Chondrocyte (in vitro differentiated cells): Measurements from ENCODE around the gene LRP2. TPM values are rescaled to one million over a fixed set of nuclear protein-coding genes. Genes with fewer than 3 reads are reported as not detected.
A peak's percentile ranks its signal among the peaks of the same experiment; 100 is the strongest.
"Not testable (repeated sequence)": the region's sequence is repeated elsewhere in the genome, so short reads cannot be mapped to it uniquely, and the experiment has no call there.

ENCODE experiments used
- DNase-seq: peaks from one replicate; pipeline ENCODE4 v3.0.0; 2021; ENCODE audit warnings: mixed read lengths, low spot score
- H3K27ac Mint-ChIP-seq: one replicate; pipeline ENCODE4 v1.8.0; 2021; ENCODE audit warnings: mild to moderate bottlenecking, moderate library complexity, mixed read lengths; ENCODE audit not compliant: unreplicated experiment
- H3K27me3 Mint-ChIP-seq: 2 replicates; pipeline ENCODE4 v1.8.0; 2021; ENCODE audit warnings: low read depth, mixed read lengths
- H3K36me3 Mint-ChIP-seq: 2 replicates; pipeline ENCODE4 v1.8.0; 2021; ENCODE audit warnings: low read depth, mixed read lengths
- H3K4me1 Mint-ChIP-seq: 2 replicates; pipeline ENCODE4 v1.8.0; 2021; ENCODE audit warnings: low read depth, mild to moderate bottlenecking, mixed read lengths
- H3K4me3 Mint-ChIP-seq: one replicate; pipeline ENCODE4 v1.8.0; 2021; ENCODE audit warnings: mild to moderate bottlenecking, moderate library complexity, mixed read lengths; ENCODE audit not compliant: unreplicated experiment
- H3K9me3 Mint-ChIP-seq: 2 replicates; pipeline ENCODE4 v1.8.0; 2021; ENCODE audit warnings: low read depth, mixed read lengths
- total RNA-seq: library from RNA; stranded (reverse); gene quantifications from 3 replicates; pipeline ENCODE4 v1.2.1, GENCODE V29; 2021
- TF ChIP-seq, protein P1 (sequence below): fragments of 200-600 bp; sonication (generic); IDR thresholded peaks from 2 replicates; pipeline ENCODE4 v1.5.0; 2021; ENCODE audit warnings: antibody characterized with exemption, mild to moderate bottlenecking, moderate library complexity

Gene LRP2
- total RNA-seq, 1 donor from 2014 or later: not detected

DNA sequence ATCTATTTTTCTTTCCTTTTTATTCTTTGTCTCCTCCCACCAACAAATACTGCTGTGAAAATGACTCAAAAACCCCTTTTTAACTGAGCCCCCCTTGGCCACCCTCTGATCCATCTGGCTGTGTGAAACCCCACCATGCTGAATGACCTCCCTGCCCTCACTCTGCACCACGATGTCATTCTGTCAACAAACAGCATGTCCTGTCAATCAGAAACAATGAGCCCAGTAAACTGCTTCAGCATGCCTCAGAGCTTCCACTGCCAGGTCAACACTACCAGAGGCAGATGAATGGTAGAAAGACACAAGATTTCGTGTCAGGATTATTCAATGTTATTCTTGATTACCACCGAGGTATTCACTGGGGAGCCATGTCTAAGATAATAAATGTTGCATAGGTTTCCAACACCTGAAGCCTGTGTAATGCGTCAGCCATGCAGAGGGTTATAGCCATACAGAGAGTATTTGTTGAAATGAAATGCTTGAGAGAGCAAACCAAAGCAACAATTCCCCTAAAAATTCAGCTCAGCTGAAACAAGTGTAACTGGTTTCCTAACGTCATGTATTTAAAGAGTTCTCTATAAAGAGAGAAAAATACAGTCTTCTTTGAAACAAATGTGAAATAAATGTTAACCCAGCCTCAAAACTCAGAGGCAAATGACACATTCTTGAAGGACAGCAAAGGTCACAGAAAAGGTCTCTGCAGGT lies 76.7 kb downstream of the LRP2 start:
- Mint-ChIP-seq H3K27ac (no peak overlapping the region), H3K9me3 (no peaks in the 10 kb centered on the region), H3K4me1 (peaks cover 3% of the 10 kb centered on the region), H3K4me3 (no peak overlapping the region), H3K27me3 (no peaks in the 10 kb centered on the region), H3K36me3 (no peaks in the 10 kb centered on the region)
- TF ChIP-seq, protein P1, sequence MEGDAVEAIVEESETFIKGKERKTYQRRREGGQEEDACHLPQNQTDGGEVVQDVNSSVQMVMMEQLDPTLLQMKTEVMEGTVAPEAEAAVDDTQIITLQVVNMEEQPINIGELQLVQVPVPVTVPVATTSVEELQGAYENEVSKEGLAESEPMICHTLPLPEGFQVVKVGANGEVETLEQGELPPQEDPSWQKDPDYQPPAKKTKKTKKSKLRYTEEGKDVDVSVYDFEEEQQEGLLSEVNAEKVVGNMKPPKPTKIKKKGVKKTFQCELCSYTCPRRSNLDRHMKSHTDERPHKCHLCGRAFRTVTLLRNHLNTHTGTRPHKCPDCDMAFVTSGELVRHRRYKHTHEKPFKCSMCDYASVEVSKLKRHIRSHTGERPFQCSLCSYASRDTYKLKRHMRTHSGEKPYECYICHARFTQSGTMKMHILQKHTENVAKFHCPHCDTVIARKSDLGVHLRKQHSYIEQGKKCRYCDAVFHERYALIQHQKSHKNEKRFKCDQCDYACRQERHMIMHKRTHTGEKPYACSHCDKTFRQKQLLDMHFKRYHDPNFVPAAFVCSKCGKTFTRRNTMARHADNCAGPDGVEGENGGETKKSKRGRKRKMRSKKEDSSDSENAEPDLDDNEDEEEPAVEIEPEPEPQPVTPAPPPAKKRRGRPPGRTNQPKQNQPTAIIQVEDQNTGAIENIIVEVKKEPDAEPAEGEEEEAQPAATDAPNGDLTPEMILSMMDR: no peak
- DNase-seq: no peak

DNA sequence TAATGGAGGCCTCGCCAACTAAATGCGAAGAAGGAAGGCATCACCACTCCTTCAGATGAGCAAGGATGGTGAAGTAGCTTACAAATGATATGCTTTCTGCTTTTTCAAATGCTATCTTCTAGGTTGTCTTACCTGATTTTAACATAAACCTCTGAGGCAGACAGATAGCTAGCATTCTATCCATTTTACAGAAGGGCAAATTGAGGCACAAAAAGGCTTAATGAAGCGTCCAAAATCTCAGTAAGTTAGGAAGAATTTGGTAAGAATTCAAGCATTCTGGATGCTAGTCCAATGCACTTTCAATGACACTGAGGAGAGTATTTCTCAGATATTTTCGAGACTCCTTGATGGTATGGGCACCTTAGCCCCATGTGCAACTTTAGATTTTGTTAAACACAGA lies 81.8 kb downstream of the LRP2 start:
- Mint-ChIP-seq H3K9me3 (no peaks in the 10 kb centered on the region), H3K36me3 (no peaks in the 10 kb centered on the region), H3K4me3 (no peak overlapping the region), H3K4me1 (peaks cover 1% of the 10 kb centered on the region), H3K27me3 (peaks cover 5% of the 10 kb centered on the region), H3K27ac (no peak overlapping the region)
- DNase-seq: no peak
- TF ChIP-seq, protein P1: no peak

DNA sequence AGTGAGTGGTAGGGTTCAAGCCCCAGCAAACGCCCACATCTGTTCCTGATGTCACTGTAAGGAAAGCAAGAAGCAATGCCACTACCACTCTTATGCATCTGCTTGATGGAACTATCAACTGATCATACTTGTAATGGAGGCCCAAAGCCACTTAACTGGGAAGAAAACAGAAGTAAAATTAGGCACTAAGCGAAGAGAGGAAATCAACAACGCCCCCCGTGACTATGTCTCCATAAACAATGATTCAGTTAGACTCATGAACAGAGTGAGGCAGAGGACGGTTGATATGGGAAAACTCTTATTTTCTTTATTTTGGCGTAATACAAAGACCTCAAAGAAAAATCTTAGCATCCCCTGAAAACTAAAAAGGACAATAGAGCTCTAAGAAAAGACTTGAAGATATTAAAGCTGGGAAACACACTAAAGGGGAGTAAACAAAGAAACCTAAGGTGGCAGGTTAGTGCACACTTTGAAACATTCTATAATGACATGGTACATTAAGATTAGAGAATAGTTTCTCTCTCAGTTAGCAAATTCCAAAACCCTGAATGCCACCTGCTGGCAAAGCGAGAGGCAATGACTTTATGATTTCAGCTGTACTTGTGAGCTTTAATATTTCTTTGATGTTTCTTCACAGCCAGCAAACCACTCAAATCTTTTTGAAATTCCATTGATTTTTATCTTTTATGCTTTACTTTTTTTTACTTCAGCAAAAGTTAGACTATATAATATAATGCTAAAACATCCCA lies 86.5 kb downstream of the LRP2 start:
- Mint-ChIP-seq H3K36me3 (no peaks in the 10 kb centered on the region), H3K27ac (no peak overlapping the region), H3K9me3 (no peaks in the 10 kb centered on the region), H3K4me1 (no peaks in the 10 kb centered on the region), H3K27me3 (peaks cover 26% of the 10 kb centered on the region), H3K4me3 (no peak overlapping the region)
- TF ChIP-seq, protein P1: peak; percentile 71
- no peak for DNase-seq

DNA sequence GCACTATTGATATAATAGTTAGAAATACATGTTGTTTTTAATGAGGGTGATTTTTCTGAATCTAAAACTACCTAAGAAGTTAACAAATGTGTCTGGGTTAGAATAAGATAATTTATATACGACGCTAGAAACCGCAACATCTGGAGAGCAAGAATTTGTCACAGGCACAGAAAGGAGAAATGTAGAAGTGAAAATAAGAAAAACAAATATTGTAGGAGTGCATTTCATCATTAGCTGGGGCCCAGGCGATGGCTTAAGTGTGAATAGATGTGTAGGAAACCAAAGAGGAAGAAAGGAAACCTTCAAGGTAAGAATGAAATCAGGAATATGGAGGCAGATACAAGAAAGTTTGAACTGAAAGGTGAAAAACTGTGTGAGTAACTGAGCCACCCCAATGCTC lies 90.3 kb downstream of the LRP2 start:
- no peak overlapping the region for H3K4me3 Mint-ChIP-seq
- no peak for DNase-seq
- peaks cover 26% of the 10 kb centered on the region for H3K27me3 Mint-ChIP-seq
- no peaks in the 10 kb centered on the region for H3K36me3 Mint-ChIP-seq
- H3K9me3 Mint-ChIP-seq: no peaks in the 10 kb centered on the region
- no peaks in the 10 kb centered on the region for H3K4me1 Mint-ChIP-seq
- no peak overlapping the region for H3K27ac Mint-ChIP-seq
- TF ChIP-seq, protein P1: no peak

DNA sequence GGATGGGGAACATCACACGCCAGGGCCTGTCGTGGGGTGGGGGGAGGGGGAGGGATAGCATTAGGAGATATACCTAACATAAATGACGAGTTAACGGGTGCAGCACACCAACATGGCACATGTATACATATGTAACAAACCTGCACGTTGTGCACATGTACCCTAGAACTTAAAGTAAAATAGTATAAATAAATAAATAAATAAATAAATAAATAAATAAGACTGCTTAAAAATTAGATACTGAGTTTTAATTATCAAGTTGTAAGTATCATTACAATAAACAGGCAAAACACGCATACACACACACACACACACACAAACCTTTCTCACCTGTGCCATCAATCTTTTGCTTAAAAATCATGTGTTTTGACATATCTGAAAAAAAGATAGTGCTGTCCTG lies 91.8 kb downstream of the LRP2 start:
- not testable (repeated sequence) for H3K27ac Mint-ChIP-seq, H3K36me3 Mint-ChIP-seq, H3K4me3 Mint-ChIP-seq, DNase-seq, H3K9me3 Mint-ChIP-seq, H3K4me1 Mint-ChIP-seq
- H3K27me3 Mint-ChIP-seq: peaks cover 27% of the 10 kb centered on the region
